WTC11 (cell line): ENCODE results near the gene TCN2. TPM values are rescaled to one million over a fixed set of nuclear protein-coding genes. Genes with fewer than 3 reads are reported as not detected.

Experiments
- ATAC-seq: fragments of 200-7000 bp; cut with Tn5 transposase; 2 replicates; pipeline ENCODE4 v1.10.0; 2021; ENCODE audit warnings: mild to moderate bottlenecking, moderate library complexity
- CTCF ChIA-PET: fragments of 300-600 bp; sonication (Branson Sonifier 250); formaldehyde crosslinking; loops from one replicate; lab custom pipeline; 2021; ENCODE audit warnings: antibody characterized with exemption; lab: Charles Lee
- POLR2A ChIA-PET: fragments of 350-600 bp; sonication (Branson Sonifier 250); formaldehyde crosslinking; loops from one replicate; lab custom pipeline; 2021; ENCODE audit warnings: antibody characterized with exemption; lab: Charles Lee
- DNase-seq: peaks from one replicate; pipeline ENCODE4 v3.0.0; 2021; ENCODE audit warnings: low spot score
- H3K27ac Mint-ChIP-seq: 2 replicates; pipeline ENCODE4 v1.8.0; 2021; ENCODE audit warnings: mixed read lengths
- H3K27me3 Mint-ChIP-seq: 2 replicates; pipeline ENCODE4 v1.8.0; 2021; ENCODE audit warnings: low read depth, mild to moderate bottlenecking, moderate library complexity, mixed read lengths
- H3K36me3 Mint-ChIP-seq: 2 replicates; pipeline ENCODE4 v1.8.0; 2021; ENCODE audit warnings: mixed read lengths
- H3K4me1 Mint-ChIP-seq: 2 replicates; pipeline ENCODE4 v1.8.0; 2022; ENCODE audit warnings: mixed read lengths
- H3K4me3 Mint-ChIP-seq: 2 replicates; pipeline ENCODE4 v1.8.0; 2021; ENCODE audit warnings: mild to moderate bottlenecking, moderate library complexity, mixed read lengths
- H3K9me3 Mint-ChIP-seq: 2 replicates; pipeline ENCODE4 v1.8.0; 2021; ENCODE audit warnings: mixed read lengths
- ATF1 ChIP-seq: sonication (generic); formaldehyde crosslinking; IDR thresholded peaks from 2 replicates; pipeline ENCODE4 v1.8.1; 2023; ENCODE audit warnings: mild to moderate bottlenecking, moderate library complexity, missing genetic modification reagents
- E2F1 ChIP-seq: sonication (generic); formaldehyde crosslinking; IDR thresholded peaks from 2 replicates; pipeline ENCODE4 v1.8.0; 2022; ENCODE audit warnings: mild to moderate bottlenecking, missing genetic modification reagents
- ELF4 ChIP-seq: sonication (generic); formaldehyde crosslinking; IDR thresholded peaks from 2 replicates; pipeline ENCODE4 v1.8.1; 2022; ENCODE audit warnings: low read depth, mild to moderate bottlenecking, moderate library complexity, missing genetic modification reagents
- ESRRA ChIP-seq: sonication (generic); formaldehyde crosslinking; IDR thresholded peaks from 2 replicates; pipeline ENCODE4 v1.8.1; 2022; ENCODE audit warnings: mild to moderate bottlenecking, missing genetic modification reagents, borderline replicate concordance
- NR3C1 ChIP-seq: sonication (generic); formaldehyde crosslinking; conservative IDR thresholded peaks from 2 replicates; pipeline ENCODE4 v1.8.1; 2023; ENCODE audit warnings: low read depth, mild to moderate bottlenecking, missing genetic modification reagents
- RELA ChIP-seq: sonication (generic); formaldehyde crosslinking; IDR thresholded peaks from 2 replicates; pipeline ENCODE4 v1.8.1; 2022; ENCODE audit warnings: missing genetic modification reagents, mild to moderate bottlenecking, borderline replicate concordance
- SMAD3 ChIP-seq: sonication (generic); formaldehyde crosslinking; IDR thresholded peaks from 2 replicates; pipeline ENCODE4 v1.8.0; 2022; ENCODE audit warnings: missing genetic modification reagents, mild to moderate bottlenecking, borderline replicate concordance
- SMAD4 ChIP-seq: sonication (generic); formaldehyde crosslinking; IDR thresholded peaks from 2 replicates; pipeline ENCODE4 v1.8.0; 2022; ENCODE audit warnings: mild to moderate bottlenecking, missing genetic modification reagents
- TEAD1 ChIP-seq: sonication (generic); formaldehyde crosslinking; IDR thresholded peaks from 2 replicates; pipeline ENCODE4 v1.8.0; 2022; ENCODE audit warnings: mild to moderate bottlenecking, missing genetic modification reagents
- TEAD4 ChIP-seq: sonication (generic); formaldehyde crosslinking; IDR thresholded peaks from 2 replicates; pipeline ENCODE4 v1.8.0; 2022; ENCODE audit warnings: mild to moderate bottlenecking, missing genetic modification reagents
- ZNF138 ChIP-seq: sonication (generic); formaldehyde crosslinking; conservative IDR thresholded peaks from 2 replicates; pipeline ENCODE4 v1.8.1; 2022; ENCODE audit warnings: mild to moderate bottlenecking, moderate library complexity, missing genetic modification reagents
- ZNF396 ChIP-seq: fragments of 250-450 bp; sonication (Bioruptor Pico); IDR thresholded peaks from 2 replicates; pipeline ENCODE4 v1.8.0; 2021; ENCODE audit warnings: mild to moderate bottlenecking, moderate library complexity, borderline replicate concordance
- ZNF512 ChIP-seq: sonication (generic); formaldehyde crosslinking; IDR thresholded peaks from 2 replicates; pipeline ENCODE4 v1.8.1; 2022; ENCODE audit warnings: missing genetic modification reagents, borderline replicate concordance
- total RNA-seq: library from RNA; stranded (reverse); gene quantifications from 3 replicates; pipeline ENCODE4 v1.2.3, GENCODE V29; 2021
- TF ChIP-seq, protein P1 (sequence below): sonication (generic); formaldehyde crosslinking; conservative IDR thresholded peaks from 2 replicates; pipeline ENCODE4 v1.8.1; 2023; ENCODE audit warnings: mild to moderate bottlenecking, low read depth, missing genetic modification reagents, moderate library complexity
- TF ChIP-seq, protein P2 (sequence below): sonication (generic); formaldehyde crosslinking; IDR thresholded peaks from 2 replicates; pipeline ENCODE4 v1.8.1; 2022; ENCODE audit warnings: low read depth, missing genetic modification reagents, borderline replicate concordance
- TF ChIP-seq, protein P3 (sequence below): fragments of 250-450 bp; sonication (Bioruptor Pico); IDR thresholded peaks from 2 replicates; pipeline ENCODE4 v1.8.0; 2021; ENCODE audit warnings: mild to moderate bottlenecking
- TF ChIP-seq, protein P4 (sequence below): fragments of 250-450 bp; sonication (Bioruptor Pico); IDR thresholded peaks from 2 replicates; pipeline ENCODE4 v1.9.0; 2021; ENCODE audit warnings: mild to moderate bottlenecking

TCN2 gene
- total RNA-seq, 1 experiment from 2014 or later: 39.0 TPM

- Mint-ChIP-seq H3K27ac (no peak overlapping the region), H3K4me3 (no peak overlapping the region), H3K9me3 (no peaks in the 10 kb centered on the region), H3K4me1 (peaks cover 3% of the 10 kb centered on the region; the same call in 1 of the 2 replicates), H3K36me3 (no peaks in the 10 kb centered on the region), H3K27me3 (no peaks in the 10 kb centered on the region; the same call in 1 of the 2 replicates)
- ATAC-seq: no peak
- CTCF ChIA-PET: interaction anchor here (0.9 to 3.3 kb wide), 4 partner anchors 12 to 161 kb away, joined by 3 to 15 read pairs (median 5); partner anchors contain the start of gene SLC35E4
- POLR2A ChIA-PET: no interaction called here
- DNase-seq: no peak
- TF ChIP-seq SMAD3 (CRISPR knock-in tag) (no peak), SMAD4 (CRISPR knock-in tag) (no peak), E2F1 (no peak), ESRRA (no peak), ZNF138 (no peak), ZNF512 (CRISPR knock-in tag) (no peak), NR3C1 (CRISPR knock-in tag) (no peak), TEAD4 (no peak), ZNF396 (CRISPR knock-in tag) (no peak), RELA (no peak), ELF4 (CRISPR knock-in tag) (no peak), TEAD1 (no peak), ATF1 (no peak)
- TF ChIP-seq, protein P1, sequence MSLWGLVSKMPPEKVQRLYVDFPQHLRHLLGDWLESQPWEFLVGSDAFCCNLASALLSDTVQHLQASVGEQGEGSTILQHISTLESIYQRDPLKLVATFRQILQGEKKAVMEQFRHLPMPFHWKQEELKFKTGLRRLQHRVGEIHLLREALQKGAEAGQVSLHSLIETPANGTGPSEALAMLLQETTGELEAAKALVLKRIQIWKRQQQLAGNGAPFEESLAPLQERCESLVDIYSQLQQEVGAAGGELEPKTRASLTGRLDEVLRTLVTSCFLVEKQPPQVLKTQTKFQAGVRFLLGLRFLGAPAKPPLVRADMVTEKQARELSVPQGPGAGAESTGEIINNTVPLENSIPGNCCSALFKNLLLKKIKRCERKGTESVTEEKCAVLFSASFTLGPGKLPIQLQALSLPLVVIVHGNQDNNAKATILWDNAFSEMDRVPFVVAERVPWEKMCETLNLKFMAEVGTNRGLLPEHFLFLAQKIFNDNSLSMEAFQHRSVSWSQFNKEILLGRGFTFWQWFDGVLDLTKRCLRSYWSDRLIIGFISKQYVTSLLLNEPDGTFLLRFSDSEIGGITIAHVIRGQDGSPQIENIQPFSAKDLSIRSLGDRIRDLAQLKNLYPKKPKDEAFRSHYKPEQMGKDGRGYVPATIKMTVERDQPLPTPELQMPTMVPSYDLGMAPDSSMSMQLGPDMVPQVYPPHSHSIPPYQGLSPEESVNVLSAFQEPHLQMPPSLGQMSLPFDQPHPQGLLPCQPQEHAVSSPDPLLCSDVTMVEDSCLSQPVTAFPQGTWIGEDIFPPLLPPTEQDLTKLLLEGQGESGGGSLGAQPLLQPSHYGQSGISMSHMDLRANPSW (CRISPR knock-in tag): no peak
- TF ChIP-seq, protein P2, sequence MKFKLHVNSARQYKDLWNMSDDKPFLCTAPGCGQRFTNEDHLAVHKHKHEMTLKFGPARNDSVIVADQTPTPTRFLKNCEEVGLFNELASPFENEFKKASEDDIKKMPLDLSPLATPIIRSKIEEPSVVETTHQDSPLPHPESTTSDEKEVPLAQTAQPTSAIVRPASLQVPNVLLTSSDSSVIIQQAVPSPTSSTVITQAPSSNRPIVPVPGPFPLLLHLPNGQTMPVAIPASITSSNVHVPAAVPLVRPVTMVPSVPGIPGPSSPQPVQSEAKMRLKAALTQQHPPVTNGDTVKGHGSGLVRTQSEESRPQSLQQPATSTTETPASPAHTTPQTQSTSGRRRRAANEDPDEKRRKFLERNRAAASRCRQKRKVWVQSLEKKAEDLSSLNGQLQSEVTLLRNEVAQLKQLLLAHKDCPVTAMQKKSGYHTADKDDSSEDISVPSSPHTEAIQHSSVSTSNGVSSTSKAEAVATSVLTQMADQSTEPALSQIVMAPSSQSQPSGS (CRISPR knock-in tag): no peak
- TF ChIP-seq, protein P3, sequence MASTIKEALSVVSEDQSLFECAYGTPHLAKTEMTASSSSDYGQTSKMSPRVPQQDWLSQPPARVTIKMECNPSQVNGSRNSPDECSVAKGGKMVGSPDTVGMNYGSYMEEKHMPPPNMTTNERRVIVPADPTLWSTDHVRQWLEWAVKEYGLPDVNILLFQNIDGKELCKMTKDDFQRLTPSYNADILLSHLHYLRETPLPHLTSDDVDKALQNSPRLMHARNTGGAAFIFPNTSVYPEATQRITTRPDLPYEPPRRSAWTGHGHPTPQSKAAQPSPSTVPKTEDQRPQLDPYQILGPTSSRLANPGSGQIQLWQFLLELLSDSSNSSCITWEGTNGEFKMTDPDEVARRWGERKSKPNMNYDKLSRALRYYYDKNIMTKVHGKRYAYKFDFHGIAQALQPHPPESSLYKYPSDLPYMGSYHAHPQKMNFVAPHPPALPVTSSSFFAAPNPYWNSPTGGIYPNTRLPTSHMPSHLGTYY (CRISPR knock-in tag): no peak
- TF ChIP-seq, protein P4, sequence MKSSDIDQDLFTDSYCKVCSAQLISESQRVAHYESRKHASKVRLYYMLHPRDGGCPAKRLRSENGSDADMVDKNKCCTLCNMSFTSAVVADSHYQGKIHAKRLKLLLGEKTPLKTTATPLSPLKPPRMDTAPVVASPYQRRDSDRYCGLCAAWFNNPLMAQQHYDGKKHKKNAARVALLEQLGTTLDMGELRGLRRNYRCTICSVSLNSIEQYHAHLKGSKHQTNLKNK: no peak
Observed at GRCh38 chr22:30646518-30647160, 39.7 kb downstream of the TCN2 start.
